Mucosa of rectum (tissue), 2 donors: ENCODE data around the gene CYB5R4.

ENCODE experiments used
- H3K27ac ChIP-seq, 2 donors: one replicate each; pipeline ENCODE4 v1.7.0; 2013; ENCODE audit warnings: inconsistent platforms in 2 of 2, low read depth in 2 of 2, low read length in 2 of 2
- H3K27me3 ChIP-seq, 2 donors: one replicate each; pipeline ENCODE4 v1.7.0; 2013; ENCODE audit warnings: low read length in 2 of 2; ENCODE audit not compliant: control insufficient read depth in 2 of 2, insufficient read depth in 2 of 2
- H3K36me3 ChIP-seq, 2 donors: one replicate each; pipeline ENCODE4 v1.7.0; 2013; ENCODE audit warnings: low read length in 2 of 2; ENCODE audit not compliant: control insufficient read depth in 2 of 2, insufficient read depth in 2 of 2
- H3K4me1 ChIP-seq, 2 donors: one replicate each; pipeline ENCODE4 v1.7.0; 2013; ENCODE audit warnings: low read length in 2 of 2, mild to moderate bottlenecking in 1 of 2; ENCODE audit not compliant: control insufficient read depth in 2 of 2, insufficient read depth in 2 of 2
- H3K4me3 ChIP-seq, 2 donors: one replicate each; pipeline ENCODE4 v1.7.0; 2013; ENCODE audit warnings: low read length in 2 of 2
- H3K9ac ChIP-seq, 2 donors: one replicate each; pipeline ENCODE4 v1.7.0; 2013; ENCODE audit warnings: low read length in 2 of 2, low read depth in 1 of 2, mild to moderate bottlenecking in 1 of 2
- H3K9me3 ChIP-seq, 2 donors: one replicate each; pipeline ENCODE4 v1.7.0; 2013; ENCODE audit warnings: low read length in 2 of 2; ENCODE audit not compliant: control insufficient read depth in 2 of 2
- donor health status: healthy.
- donor health status: Normal muscosa, but diverticular disease.

CYB5R4 gene, protein sequence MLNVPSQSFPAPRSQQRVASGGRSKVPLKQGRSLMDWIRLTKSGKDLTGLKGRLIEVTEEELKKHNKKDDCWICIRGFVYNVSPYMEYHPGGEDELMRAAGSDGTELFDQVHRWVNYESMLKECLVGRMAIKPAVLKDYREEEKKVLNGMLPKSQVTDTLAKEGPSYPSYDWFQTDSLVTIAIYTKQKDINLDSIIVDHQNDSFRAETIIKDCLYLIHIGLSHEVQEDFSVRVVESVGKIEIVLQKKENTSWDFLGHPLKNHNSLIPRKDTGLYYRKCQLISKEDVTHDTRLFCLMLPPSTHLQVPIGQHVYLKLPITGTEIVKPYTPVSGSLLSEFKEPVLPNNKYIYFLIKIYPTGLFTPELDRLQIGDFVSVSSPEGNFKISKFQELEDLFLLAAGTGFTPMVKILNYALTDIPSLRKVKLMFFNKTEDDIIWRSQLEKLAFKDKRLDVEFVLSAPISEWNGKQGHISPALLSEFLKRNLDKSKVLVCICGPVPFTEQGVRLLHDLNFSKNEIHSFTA

DNA sequence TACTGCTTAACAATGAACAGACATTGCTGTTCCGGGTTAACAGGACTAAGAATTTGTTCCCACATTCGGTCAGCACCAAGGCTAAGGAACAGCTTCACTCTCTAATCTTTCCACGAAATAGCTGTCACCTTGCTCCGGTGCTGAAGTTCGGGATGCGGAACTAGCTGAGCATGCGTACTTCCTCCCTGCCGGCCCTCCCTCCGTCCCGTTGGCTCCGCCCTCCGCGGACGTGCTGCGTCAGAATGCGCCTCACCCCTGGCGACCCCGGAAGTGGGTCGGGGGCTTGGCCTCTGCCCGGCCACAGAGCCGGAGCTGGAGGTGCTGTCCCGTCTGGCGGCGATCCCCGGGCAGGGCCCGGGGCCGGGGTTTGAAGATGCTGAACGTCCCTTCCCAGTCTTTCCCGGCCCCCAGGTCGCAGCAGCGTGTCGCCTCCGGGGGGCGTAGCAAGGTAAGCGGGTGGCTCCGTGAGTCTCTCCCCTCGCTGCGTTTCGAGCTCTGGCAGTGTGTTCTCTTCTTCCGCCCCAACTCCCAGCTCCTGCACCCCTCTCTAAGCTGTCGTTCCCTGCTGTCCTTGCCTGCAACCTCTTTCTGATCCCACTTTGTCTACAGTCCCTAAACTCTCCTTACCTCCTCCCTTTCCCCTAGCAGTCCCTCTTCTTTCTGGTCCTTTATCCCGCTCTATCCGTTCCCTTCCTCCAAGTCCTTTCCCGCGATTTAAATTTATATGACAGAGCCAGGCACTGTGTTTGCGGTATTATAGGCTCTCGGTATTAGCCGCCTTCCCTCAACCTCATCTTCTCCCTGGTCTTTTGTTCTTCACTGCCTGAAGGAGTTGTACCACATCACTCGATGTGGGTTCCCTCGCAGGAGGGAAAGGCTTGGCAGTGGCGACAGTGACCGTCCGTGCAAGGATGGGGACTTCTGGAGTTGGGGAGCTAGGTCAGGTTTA is at the start of gene CYB5R4:
CYB5R4 (plus strand) TSS at position 280 of the 949 bp plus-strand sequence; CDS start at position 374, 94 bp downstream.
- H3K4me3 ChIP-seq: peak within 1 kb of the TSS; percentile 81 to 99
- H3K36me3 ChIP-seq: no peaks in the 10 kb centered on the region

DNA sequence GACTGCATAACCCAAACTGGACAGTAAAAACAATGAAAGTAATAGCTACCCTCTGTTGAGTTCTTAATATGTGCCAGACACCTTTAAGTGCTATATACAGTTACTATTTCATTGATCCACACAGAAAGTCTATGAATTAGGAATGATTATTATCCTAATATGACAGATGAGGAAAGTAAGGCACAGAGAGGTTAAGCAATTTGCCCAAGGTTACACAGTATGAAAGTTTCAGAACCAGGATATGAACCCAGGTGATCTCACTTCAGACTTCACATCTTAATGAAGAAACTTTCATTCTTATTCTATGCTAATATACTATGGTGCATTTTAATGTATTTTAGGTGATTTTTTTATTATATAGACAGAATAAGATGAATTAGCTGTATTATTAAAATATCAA is 46.9 kb upstream of the CYB5R4 start:
- Histone ChIP-seq H3K4me1 (no peaks in the 10 kb centered on the region), H3K4me3 (no peak overlapping the region), H3K27ac (no peak overlapping the region), H3K9me3 (no peaks in the 10 kb centered on the region), H3K9ac (no peak overlapping the region), H3K36me3 (no peaks in the 10 kb centered on the region), H3K27me3 (no peaks in the 10 kb centered on the region)

More for the DNA sequence above, at the start of gene CYB5R4:
- peaks cover 7 to 8% of the 10 kb centered on the region in 2 donors for H3K4me1 ChIP-seq
- H3K27me3 ChIP-seq: peaks cover 2 to 9% of the 10 kb centered on the region in 2 donors
- peak within 1 kb of the TSS; percentile 49 to 81 for H3K27ac ChIP-seq
- H3K9ac ChIP-seq: peak within 1 kb of the TSS; percentile 71 to 83
- no peaks in the 10 kb centered on the region for H3K9me3 ChIP-seq

- Histone ChIP-seq H3K27ac (no peak overlapping the region), H3K36me3 (no peaks in the 10 kb centered on the region), H3K4me3 (no peak overlapping the region), H3K9me3 (no peaks in the 10 kb centered on the region), H3K9ac (no peak overlapping the region), H3K27me3 (no peaks in the 10 kb centered on the region), H3K4me1 (no peaks in the 10 kb centered on the region)
Measured at GRCh38 chr6:83815631-83816272, 43.7 kb upstream of the CYB5R4 start.

DNA sequence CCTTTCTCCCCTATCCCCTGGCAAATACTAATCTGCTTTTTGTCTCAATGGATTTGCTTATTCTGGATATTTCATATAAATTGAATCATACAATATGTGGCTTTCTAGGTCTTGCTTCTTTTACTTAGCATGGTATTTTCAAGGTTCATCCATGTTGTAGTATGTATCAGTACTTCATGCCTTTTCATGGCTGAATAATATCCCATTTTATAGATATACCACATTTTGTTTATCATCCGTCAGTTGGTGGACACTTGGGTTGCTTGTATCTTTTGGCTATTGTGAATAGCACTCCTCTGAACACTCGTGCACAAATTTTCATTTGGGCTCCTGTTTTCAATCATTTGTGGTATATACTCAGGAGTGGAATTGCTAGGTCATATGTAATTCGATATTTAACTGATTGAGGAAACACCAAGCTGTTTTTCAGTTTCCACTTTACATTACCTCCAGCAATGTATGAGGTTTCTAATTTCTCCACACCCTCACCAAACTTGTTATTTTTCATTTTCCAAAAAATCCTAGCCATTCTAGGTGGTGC is 36.8 kb upstream of the CYB5R4 start:
- Histone ChIP-seq H3K9me3 (no peaks in the 10 kb centered on the region), H3K9ac (no peak overlapping the region)

GRCh38 chr6:83824388-83824801 is 35.1 kb upstream of the CYB5R4 start:
- H3K9me3 ChIP-seq: no peaks in the 10 kb centered on the region
- no peaks in the 10 kb centered on the region for H3K4me1 ChIP-seq
- no peak overlapping the region for H3K27ac ChIP-seq
- no peaks in the 10 kb centered on the region for H3K27me3 ChIP-seq
- H3K4me3 ChIP-seq: no peak overlapping the region
- H3K36me3 ChIP-seq: no peaks in the 10 kb centered on the region
- H3K9ac ChIP-seq: no peak overlapping the region

More for the DNA sequence above, 36.8 kb upstream of the CYB5R4 start:
- Histone ChIP-seq H3K27me3 (no peaks in the 10 kb centered on the region), H3K4me3 (no peak overlapping the region), H3K27ac (no peak overlapping the region), H3K4me1 (no peaks in the 10 kb centered on the region), H3K36me3 (no peaks in the 10 kb centered on the region)

DNA sequence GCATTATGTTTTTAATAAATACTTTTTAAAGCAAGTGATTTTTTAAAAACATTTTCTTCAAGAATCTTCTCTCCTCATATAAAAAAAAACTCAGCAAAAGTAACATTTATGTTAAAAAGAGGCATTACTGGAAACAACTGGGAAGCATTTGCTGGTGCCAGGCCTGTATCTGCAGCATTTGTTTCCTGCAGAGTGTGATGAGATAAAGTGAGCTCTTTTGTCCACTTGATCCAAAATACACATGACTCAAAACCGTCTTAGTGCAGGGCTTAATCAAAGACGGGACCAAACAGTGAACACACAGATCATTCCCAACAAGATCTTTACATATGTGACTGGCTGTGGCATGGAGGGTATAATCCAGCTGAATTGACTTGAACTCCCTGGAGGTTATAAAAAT is 34.7 kb upstream of the CYB5R4 start:
- no peak overlapping the region for H3K27ac ChIP-seq
- H3K36me3 ChIP-seq: no peaks in the 10 kb centered on the region
- no peak overlapping the region for H3K9ac ChIP-seq
- no peak overlapping the region for H3K4me3 ChIP-seq
- H3K9me3 ChIP-seq: no peaks in the 10 kb centered on the region
- no peaks in the 10 kb centered on the region for H3K27me3 ChIP-seq
- no peaks in the 10 kb centered on the region for H3K4me1 ChIP-seq

DNA sequence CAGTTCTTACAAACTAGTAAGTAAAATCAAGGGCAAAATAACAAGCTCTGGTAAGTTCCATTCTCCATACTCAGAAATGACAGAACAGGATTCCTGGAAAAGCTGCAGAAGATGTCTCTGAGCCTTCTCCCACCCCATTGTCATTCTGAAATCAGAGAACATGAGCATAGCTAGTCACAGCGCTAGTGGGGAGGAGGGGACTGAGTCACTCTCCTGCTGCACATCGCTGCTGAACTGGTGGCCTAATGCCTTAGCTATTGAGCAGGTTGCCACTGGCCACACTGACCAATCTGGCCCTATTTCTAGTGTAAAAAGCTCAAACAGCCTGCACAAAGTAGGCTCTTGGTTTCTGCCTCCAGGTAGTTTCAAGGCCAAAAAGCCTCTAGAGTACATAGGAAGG is 32.4 kb upstream of the CYB5R4 start:
- Histone ChIP-seq H3K9ac (no peak overlapping the region), H3K9me3 (no peaks in the 10 kb centered on the region), H3K4me1 (no peaks in the 10 kb centered on the region), H3K4me3 (no peak overlapping the region), H3K36me3 (no peaks in the 10 kb centered on the region), H3K27ac (no peak overlapping the region), H3K27me3 (no peaks in the 10 kb centered on the region)

DNA sequence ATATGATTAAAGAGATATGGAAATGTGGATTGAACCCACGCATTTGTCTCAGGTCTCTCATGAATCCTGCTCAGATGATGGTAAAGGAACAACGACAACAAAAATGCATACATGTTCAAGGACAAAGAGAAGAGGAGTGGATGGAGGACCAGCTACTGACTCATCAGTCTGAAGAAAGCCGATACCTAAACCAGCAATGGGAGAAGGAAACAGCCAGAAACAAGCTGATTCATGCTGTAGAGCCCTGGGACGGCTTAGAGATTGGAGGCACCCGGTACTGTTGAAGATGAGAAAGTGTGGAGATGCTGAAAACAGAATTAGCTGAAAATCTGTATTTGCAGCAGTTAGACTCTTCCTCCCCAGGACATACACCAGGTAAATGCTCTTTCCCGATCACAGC is 20.8 kb upstream of the CYB5R4 start:
- Histone ChIP-seq H3K9ac (no peak overlapping the region), H3K4me3 (no peak overlapping the region), H3K4me1 (no peaks in the 10 kb centered on the region), H3K27ac (no peak overlapping the region), H3K27me3 (no peaks in the 10 kb centered on the region), H3K9me3 (no peaks in the 10 kb centered on the region), H3K36me3 (no peaks in the 10 kb centered on the region)

DNA sequence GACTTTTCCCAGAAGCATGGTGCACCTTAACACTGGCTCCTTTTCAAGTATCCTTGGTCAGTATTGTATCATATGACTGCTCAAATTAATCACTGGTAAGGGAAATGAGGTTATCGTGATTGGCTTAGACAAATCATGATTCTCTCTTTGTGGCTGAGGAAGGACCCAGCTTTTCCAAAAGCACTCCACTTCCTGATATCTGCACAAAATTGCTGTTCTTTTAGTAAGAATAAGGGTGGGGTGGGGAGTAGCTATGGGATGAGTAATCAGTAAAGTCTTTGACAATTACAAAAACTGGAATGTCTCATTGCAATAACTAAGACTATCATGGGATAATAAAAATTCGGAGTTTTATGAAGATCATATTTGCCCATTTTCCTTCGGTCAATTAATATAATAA is 15.3 kb upstream of the CYB5R4 start:
- H3K4me1 ChIP-seq: no peaks in the 10 kb centered on the region
- H3K4me3 ChIP-seq: no peak overlapping the region
- H3K36me3 ChIP-seq: no peaks in the 10 kb centered on the region
- H3K27me3 ChIP-seq: no peaks in the 10 kb centered on the region
- no peak overlapping the region for H3K27ac ChIP-seq
- H3K9ac ChIP-seq: no peak overlapping the region
- no peaks in the 10 kb centered on the region for H3K9me3 ChIP-seq
